Activated CD4-positive, CD25-positive, alpha-beta regulatory T cell treated with anti-CD3 and anti-CD28 coated beads, Interleukin-2, amount 50 U/mL, for 24 hours (primary cell): Measurements from ENCODE around the gene SLC43A1.
A peak's percentile ranks its signal among the peaks of the same experiment; 100 is the strongest.

Source experiments
- ATAC-seq, 2 donors: fragments of 150-1000 bp; cut with Tn5 transposase; one replicate each; pipeline ENCODE4 v1.10.0; 2021; ENCODE audit warnings: mild to moderate bottlenecking in 1 of 2, moderate library complexity in 1 of 2

SLC43A1 gene

GRCh38 chr11:57479021-57479663 lies 36.4 kb downstream of the SLC43A1 start:
- no peak for ATAC-seq

GRCh38 chr11:57477507-57478189 lies 37.9 kb downstream of the SLC43A1 start:
- no peak for ATAC-seq

GRCh38 chr11:57476757-57477506 lies 38.6 kb downstream of the SLC43A1 start:
- peak; percentile 60 to 68 for ATAC-seq

DNA sequence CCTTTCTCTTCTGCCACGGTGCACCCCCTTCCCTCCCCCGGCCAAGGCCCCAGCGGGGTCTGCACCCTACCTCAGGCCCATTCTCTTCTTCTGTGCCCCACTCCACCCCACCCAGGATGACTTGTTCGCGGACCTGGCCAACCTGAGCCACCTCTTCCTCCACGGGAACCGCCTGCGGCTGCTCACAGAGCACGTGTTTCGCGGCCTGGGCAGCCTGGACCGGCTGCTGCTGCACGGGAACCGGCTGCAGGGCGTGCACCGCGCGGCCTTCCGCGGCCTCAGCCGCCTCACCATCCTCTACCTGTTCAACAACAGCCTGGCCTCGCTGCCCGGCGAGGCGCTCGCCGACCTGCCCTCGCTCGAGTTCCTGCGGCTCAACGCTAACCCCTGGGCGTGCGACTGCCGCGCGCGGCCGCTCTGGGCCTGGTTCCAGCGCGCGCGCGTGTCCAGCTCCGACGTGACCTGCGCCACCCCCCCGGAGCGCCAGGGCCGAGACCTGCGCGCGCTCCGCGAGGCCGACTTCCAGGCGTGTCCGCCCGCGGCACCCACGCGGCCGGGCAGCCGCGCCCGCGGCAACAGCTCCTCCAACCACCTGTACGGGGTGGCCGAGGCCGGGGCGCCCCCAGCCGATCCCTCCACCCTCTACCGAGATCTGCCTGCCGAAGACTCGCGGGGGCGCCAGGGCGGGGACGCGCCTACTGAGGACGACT lies 39.3 kb downstream of the SLC43A1 start:
- ATAC-seq: peak; percentile 28 to 31

GRCh38 chr11:57475671-57476046 lies 39.8 kb downstream of the SLC43A1 start:
- ATAC-seq: no peak

DNA sequence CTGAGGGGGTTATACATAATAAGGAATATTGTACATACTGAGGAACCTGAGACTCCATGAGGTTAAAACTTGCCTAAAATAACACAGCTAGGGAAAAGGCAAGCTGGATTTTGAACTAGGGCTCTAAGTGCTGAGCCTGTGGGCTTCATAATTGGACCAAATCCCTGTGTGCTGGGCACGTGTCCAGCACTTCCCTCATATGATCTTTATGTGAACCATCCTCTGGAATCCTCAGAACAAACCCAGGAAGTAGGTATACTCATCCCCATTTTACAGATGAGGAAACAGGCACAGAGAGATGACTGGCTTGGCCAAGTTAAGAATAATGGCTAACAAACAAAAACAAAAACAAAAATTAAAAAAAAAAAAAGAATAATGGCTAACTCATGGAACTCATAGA lies 40.3 kb downstream of the SLC43A1 start:
- no peak for ATAC-seq

DNA sequence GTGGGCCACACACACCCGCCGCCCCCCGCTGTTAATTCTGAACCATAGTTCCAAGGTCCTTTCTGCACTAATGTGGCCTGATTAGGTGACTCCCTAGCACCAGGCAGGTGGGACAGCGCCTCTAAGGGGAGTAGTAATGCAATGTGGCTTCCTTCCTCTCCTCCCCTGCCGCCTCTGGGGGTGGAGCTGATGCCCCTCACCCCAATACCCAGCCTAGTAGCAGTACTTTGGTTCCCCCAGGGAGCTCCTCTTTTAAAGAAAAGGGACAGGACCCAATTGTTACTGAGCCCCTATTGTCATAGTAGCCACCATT lies 40.7 kb downstream of the SLC43A1 start:
- ATAC-seq: no peak

GRCh38 chr11:57474017-57474802 lies 41.3 kb downstream of the SLC43A1 start:
- ATAC-seq: peak in 1 of 2 donors; percentile 22

- no peak for ATAC-seq
These were observed 42.1 kb downstream of the SLC43A1 start for GRCh38 chr11:57473285-57473841.

DNA sequence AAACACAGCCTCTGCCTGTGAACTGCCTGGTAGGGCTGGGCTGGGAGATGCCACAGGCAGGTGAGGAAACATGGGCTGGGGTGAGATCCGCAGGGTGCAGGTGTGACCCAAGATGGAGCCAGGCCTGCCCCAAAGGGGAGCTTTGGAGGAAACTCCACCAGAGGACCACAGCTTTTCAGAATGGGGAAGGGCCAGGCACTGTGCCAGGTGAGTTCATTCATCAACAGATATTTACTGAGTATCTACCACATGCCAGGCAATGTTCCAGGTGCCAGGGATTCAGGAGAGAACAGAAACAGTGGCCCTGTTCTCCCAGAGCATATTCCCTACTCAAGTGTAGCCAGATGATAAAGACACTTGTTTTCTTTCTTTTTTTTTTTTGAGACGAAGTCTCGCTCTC lies 44.0 kb downstream of the SLC43A1 start:
- no peak for ATAC-seq

DNA sequence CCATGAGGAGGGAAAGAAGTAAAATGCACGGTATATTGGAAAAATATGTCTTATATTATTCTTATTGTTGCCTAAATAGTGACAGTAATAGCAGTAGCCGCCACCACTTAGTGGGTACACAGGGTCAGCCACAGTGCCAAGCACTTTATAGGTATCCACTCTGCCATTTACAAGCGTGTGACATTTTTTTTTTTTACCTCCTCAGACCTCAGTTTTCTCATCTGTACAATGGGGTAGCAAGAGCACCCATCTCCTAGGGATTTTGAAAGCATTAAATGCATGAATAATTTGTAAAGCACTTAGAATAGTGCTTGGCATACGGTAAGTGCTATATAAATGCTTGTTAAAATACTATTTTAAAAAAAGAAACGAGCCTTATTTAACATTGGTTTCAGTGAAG lies 46.2 kb downstream of the SLC43A1 start:
- no peak for ATAC-seq

- ATAC-seq: no peak
These were observed 47.2 kb downstream of the SLC43A1 start for GRCh38 chr11:57468276-57468675.

DNA sequence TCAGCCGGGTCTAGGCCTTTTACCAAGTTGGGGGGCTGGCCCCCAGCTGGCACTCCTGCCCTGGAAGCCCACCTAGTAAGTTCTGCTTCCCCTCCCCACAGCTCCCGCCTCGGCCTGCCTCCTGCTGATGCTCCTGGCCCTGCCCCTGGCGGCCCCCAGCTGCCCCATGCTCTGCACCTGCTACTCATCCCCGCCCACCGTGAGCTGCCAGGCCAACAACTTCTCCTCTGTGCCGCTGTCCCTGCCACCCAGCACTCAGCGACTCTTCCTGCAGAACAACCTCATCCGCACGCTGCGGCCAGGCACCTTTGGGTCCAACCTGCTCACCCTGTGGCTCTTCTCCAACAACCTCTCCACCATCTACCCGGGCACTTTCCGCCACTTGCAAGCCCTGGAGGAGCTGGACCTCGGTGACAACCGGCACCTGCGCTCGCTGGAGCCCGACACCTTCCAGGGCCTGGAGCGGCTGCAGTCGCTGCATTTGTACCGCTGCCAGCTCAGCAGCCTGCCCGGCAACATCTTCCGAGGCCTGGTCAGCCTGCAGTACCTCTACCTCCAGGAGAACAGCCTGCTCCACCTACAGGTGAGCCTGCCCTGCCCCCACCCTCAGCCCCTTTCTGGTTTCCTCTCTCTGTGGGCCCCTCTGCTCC lies 47.9 kb downstream of the SLC43A1 start:
- ATAC-seq: no peak

- ATAC-seq: no peak
These were observed 48.8 kb downstream of the SLC43A1 start for GRCh38 chr11:57466680-57467079.

DNA sequence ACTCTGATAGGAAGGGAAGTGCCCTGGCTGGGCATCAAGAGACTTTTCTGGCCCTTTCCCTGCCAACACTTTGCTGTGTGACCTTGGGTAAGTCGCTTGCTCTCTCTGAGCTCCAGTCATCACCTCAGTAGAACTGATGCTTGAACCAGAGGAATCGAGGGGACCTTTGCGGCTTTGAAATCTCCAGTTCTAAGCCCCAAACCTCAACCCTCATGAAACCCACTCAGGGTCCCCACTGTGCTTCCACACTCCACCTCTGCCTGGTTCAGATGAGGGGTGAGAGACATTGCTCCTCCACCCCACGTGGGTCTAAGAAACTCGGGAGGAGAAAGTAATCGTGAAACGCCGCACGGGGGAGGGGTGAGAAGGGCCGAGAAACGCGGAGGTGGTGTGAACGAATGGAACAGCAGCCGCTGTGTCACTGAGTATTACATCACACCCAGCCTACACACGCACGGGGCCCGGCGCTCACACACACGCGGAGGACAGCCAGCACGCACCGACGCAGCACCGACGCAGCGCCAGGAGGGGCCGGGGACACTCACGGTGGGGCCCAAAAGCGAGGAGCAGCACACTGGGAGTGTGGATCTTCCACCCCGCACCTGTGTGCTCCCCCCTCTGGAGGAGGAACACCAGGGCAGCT lies 50.8 kb downstream of the SLC43A1 start:
- no peak for ATAC-seq

- ATAC-seq: no peak
These were observed 51.6 kb downstream of the SLC43A1 start for GRCh38 chr11:57463671-57464538.

DNA sequence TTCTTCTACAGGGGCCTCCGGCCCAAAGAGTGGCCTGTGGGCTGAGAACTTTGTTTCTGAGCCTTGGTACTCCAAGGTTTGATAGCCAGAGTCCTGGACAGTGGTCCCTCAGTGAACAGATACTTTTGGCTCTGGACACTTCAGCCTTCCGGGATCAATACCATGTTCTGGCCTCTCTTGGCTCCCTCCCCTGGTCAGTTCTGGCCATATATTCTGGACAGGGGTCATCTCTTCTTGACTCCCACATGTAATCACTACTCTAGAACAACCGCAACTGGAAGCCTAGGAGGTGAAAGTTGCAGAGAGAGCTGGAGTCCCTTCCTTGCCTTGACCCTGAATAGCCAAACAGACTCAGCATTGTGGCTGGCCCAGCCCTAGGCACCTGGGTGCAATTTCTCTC lies 52.9 kb downstream of the SLC43A1 start:
- ATAC-seq: no peak

DNA sequence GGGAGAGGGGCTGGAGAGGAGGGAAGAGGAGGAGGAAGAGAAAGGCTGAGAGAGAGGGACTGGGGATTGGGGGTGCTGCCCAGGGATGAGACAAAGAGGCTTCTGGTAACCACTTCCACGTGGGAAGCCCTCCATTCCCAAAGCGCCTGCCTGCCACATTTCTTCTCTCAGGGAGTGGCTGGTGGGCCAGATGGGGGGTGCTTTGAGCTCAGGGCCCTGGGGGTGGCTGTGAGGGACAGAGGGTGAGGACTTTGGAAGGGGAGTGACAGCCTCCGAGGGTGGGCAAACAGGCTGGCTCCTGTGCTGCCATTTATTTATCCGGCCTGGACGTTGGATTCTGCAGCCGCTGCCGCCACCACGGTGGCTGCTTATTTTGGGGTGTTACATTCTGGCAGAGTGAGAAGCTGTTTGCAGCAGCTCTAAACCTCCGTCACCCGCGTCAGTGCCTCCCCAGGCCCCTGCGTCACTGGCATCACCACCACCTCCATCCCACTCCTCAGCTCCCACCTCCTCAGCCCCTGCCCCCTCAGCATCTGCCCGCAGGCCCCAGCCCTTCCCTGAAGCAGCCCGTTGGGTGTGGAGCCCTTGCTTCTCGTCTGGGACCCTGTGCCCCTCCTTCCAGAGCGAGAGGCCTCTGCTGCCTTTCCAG lies 53.5 kb downstream of the SLC43A1 start:
- no peak for ATAC-seq
